ENCODE results near the gene CRISPLD2.

The CRISPLD2 gene

DNA sequence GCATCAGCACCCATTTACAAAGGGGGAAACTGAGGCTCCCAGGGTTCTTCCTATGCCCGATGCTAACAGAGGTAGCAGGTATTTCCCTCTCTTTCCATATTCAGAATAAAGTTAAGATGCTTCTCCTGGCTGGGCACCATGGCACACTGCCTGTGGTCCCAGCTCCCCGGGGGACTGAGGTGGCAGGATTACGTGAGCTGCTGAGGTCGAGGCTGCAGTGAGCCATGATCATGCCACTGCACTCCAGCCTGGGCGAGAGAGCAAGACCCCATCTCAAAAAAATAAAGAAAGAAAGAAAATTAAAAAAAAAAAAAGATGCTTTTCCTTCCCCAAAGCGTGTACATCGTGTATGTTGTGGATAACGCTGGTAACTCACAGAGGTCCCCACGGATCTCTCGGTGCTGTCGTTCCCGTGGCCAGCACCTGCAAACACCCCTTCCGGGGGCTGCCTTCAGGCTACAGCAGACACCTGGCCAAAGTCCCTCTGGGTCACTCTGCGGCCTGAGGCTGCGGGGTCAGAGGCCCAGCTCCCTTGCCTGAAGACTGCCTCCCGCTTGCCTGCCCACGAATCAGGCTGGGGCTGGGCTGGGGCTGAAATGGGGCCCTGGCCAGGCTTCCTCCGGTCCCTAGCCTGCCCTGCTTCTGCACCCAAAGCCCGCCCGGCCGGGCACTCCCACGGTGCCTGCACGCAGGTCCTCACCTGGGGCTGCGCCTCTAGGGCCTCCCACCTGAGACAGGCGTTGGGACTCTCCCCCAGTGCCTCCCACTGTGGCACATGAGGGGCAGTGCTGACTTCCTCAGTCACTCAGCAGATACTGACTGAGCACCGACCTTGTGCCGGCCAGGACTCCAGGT is 128.4 kb downstream of the CRISPLD2 start:
- H3K27me3 ChIP-seq (replicated peaks; ENCODE audit: control insufficient read depth, insufficient read depth, low read length), result peaks cover 6% of the 10 kb centered on the region
- H3K9me3 ChIP-seq (ENCODE audit: control insufficient read depth, low read length), result no peaks in the 10 kb centered on the region
- DNase-seq (ENCODE audit: low read depth), result no peak
- H3K4me1 ChIP-seq (ENCODE audit: control insufficient read depth, insufficient read depth, low read length), result peaks cover 3% of the 10 kb centered on the region
- no peak overlapping the region for H3K9ac ChIP-seq (ENCODE audit: low read length)
- H3K4me3 ChIP-seq (ENCODE audit: low read length), result no peak overlapping the region
- H3K36me3 ChIP-seq (ENCODE audit: control insufficient read depth, insufficient read depth, low read length, severe bottlenecking), result no peaks in the 10 kb centered on the region

DNA sequence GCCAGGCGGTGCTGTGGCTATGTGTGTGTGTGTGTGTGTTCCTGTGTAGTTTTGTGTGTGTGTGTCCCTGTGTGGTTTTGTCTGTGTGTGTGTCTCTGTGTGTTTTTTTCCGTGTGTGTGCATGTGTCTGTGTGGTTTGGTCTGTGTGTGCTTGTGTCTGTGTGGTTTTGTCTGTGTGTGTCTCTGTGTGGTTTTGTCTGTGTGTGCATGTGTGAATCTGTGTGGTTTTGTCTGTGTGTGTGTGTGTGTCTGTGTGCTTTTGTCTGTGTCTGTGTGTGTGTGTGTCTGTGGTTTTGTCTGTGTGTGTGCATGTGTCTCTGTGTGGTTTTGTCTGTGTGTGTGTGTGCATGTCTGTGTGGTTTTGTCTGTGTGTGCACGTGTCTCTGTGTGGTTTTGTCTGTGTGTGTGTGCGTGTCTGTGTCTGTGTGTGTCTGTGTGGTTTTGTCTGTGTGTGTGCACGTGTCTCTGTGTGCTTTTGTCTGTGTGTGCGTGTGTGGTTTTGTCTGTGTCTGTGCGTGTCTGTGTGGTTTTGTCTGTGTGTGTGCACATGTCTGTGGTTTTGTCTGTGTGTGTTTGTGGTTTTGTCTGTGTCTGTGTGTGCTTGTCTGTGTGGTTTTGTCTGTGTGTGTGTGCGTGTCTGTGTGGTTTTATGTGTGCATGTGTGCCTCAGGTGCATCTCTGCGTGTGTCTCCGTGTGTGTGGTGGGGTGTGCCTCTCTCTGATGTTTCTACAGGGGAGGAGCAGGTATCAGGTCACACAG is 129.2 kb downstream of the CRISPLD2 start:
- Histone ChIP-seq H3K9me3 (ENCODE audit: control insufficient read depth, low read length) (no peaks in the 10 kb centered on the region), H3K27me3 (replicated peaks; ENCODE audit: control insufficient read depth, insufficient read depth, low read length) (peaks cover 6% of the 10 kb centered on the region), H3K36me3 (ENCODE audit: control insufficient read depth, insufficient read depth, low read length, severe bottlenecking) (no peaks in the 10 kb centered on the region), H3K4me3 (ENCODE audit: low read length) (no peak overlapping the region), H3K4me1 (ENCODE audit: control insufficient read depth, insufficient read depth, low read length) (peaks cover 3% of the 10 kb centered on the region), H3K9ac (ENCODE audit: low read length) (no peak overlapping the region)
- DNase-seq (ENCODE audit: low read depth), result no peak

GRCh38 chr16:84949772-84950436 is 130.1 kb downstream of the CRISPLD2 start:
- Histone ChIP-seq H3K9me3 (ENCODE audit: control insufficient read depth, low read length) (no peaks in the 10 kb centered on the region), H3K27me3 (replicated peaks; ENCODE audit: control insufficient read depth, insufficient read depth, low read length) (peaks cover 5% of the 10 kb centered on the region), H3K36me3 (ENCODE audit: control insufficient read depth, insufficient read depth, low read length, severe bottlenecking) (no peaks in the 10 kb centered on the region), H3K9ac (ENCODE audit: low read length) (no peak overlapping the region), H3K4me1 (ENCODE audit: control insufficient read depth, insufficient read depth, low read length) (peaks cover 3% of the 10 kb centered on the region), H3K4me3 (ENCODE audit: low read length) (no peak overlapping the region)
- DNase-seq (ENCODE audit: low read depth), result no peak

- Histone ChIP-seq H3K9ac (ENCODE audit: low read length) (no peak overlapping the region), H3K27me3 (replicated peaks; ENCODE audit: control insufficient read depth, insufficient read depth, low read length) (peaks cover 5% of the 10 kb centered on the region), H3K36me3 (ENCODE audit: control insufficient read depth, insufficient read depth, low read length, severe bottlenecking) (no peaks in the 10 kb centered on the region), H3K4me3 (ENCODE audit: low read length) (no peak overlapping the region), H3K9me3 (ENCODE audit: control insufficient read depth, low read length) (no peaks in the 10 kb centered on the region), H3K4me1 (ENCODE audit: control insufficient read depth, insufficient read depth, low read length) (peaks cover 3% of the 10 kb centered on the region)
- DNase-seq (ENCODE audit: low read depth), result no peak
Measured at GRCh38 chr16:84950906-84951305, 131.1 kb downstream of the CRISPLD2 start.

- Histone ChIP-seq H3K9me3 (ENCODE audit: control insufficient read depth, low read length) (no peaks in the 10 kb centered on the region), H3K4me3 (ENCODE audit: low read length) (no peak overlapping the region), H3K27me3 (replicated peaks; ENCODE audit: control insufficient read depth, insufficient read depth, low read length) (peaks cover 6% of the 10 kb centered on the region), H3K36me3 (ENCODE audit: control insufficient read depth, insufficient read depth, low read length, severe bottlenecking) (no peaks in the 10 kb centered on the region), H3K9ac (ENCODE audit: low read length) (peak overlapping the region; percentile 18), H3K4me1 (ENCODE audit: control insufficient read depth, insufficient read depth, low read length) (peaks cover 3% of the 10 kb centered on the region)
- peak; percentile 91 for DNase-seq (ENCODE audit: low read depth)
Measured at GRCh38 chr16:84952335-84953189, 132.8 kb downstream of the CRISPLD2 start.

- H3K4me1 ChIP-seq (ENCODE audit: control insufficient read depth, insufficient read depth, low read length), result peaks cover 3% of the 10 kb centered on the region
- H3K9me3 ChIP-seq (ENCODE audit: control insufficient read depth, low read length), result no peaks in the 10 kb centered on the region
- no peak for DNase-seq (ENCODE audit: low read depth)
- peaks cover 9% of the 10 kb centered on the region for H3K27me3 ChIP-seq (replicated peaks; ENCODE audit: control insufficient read depth, insufficient read depth, low read length)
- H3K36me3 ChIP-seq (ENCODE audit: control insufficient read depth, insufficient read depth, low read length, severe bottlenecking), result no peaks in the 10 kb centered on the region
- peak overlapping the region; percentile 18 for H3K9ac ChIP-seq (ENCODE audit: low read length)
- H3K4me3 ChIP-seq (ENCODE audit: low read length), result no peak overlapping the region
Measured at GRCh38 chr16:84953190-84953746, 133.5 kb downstream of the CRISPLD2 start.

- no peaks in the 10 kb centered on the region for H3K36me3 ChIP-seq (ENCODE audit: control insufficient read depth, insufficient read depth, low read length, severe bottlenecking)
- peaks cover 7% of the 10 kb centered on the region for H3K27me3 ChIP-seq (replicated peaks; ENCODE audit: control insufficient read depth, insufficient read depth, low read length)
- DNase-seq (ENCODE audit: low read depth), result no peak
- no peak overlapping the region for H3K4me3 ChIP-seq (ENCODE audit: low read length)
- H3K9ac ChIP-seq (ENCODE audit: low read length), result no peak overlapping the region
- peaks cover 3% of the 10 kb centered on the region for H3K4me1 ChIP-seq (ENCODE audit: control insufficient read depth, insufficient read depth, low read length)
- no peaks in the 10 kb centered on the region for H3K9me3 ChIP-seq (ENCODE audit: control insufficient read depth, low read length)
Measured at GRCh38 chr16:84955427-84955826, 135.6 kb downstream of the CRISPLD2 start.

DNA sequence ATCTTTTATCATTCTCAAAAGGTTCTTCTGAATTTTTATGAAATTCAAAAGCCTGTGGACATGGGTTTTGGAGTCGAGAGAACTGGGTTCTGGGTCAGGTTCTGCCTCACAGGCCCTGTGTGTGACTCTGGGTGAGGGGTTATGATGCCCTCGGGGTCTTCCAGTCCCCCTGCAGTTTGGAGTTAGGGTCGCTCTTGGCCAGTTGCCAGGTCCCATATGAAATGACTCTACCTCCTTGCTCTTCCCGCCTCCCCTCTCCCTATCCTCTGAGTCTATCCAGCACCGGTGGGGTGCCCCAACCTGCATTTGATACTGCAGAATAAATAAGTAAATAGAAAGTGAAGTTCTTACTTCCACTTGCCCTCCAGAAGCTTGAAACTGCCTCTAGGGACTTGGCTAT is 137.4 kb downstream of the CRISPLD2 start:
- no peaks in the 10 kb centered on the region for H3K36me3 ChIP-seq (ENCODE audit: control insufficient read depth, insufficient read depth, low read length, severe bottlenecking)
- H3K9me3 ChIP-seq (ENCODE audit: control insufficient read depth, low read length), result no peaks in the 10 kb centered on the region
- H3K9ac ChIP-seq (ENCODE audit: low read length), result no peak overlapping the region
- H3K27me3 ChIP-seq (replicated peaks; ENCODE audit: control insufficient read depth, insufficient read depth, low read length), result peaks cover 7% of the 10 kb centered on the region
- DNase-seq (ENCODE audit: low read depth), result no peak
- H3K4me1 ChIP-seq (ENCODE audit: control insufficient read depth, insufficient read depth, low read length), result peaks cover 10% of the 10 kb centered on the region
- H3K4me3 ChIP-seq (ENCODE audit: low read length), result no peak overlapping the region

DNA sequence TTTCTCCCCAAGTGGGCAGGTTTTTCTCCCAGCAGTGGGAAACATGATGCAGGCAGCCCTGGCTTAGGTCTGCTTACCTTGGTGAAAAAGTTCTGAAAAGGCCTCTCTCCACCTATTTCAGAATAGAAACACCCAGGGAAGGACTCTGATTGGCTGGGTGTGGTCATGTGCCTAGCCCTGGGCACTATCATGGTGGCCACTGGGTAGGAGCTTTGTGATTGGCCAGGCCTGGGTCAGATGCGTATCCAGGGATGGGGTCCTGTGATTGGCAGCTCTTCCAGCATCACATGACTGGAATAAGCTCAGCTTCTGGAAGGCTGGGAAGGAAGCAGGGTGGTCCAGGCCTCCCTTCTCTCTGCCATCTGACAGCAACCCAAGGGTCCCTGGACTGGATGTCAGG is 138.0 kb downstream of the CRISPLD2 start:
- no peaks in the 10 kb centered on the region for H3K36me3 ChIP-seq (ENCODE audit: control insufficient read depth, insufficient read depth, low read length, severe bottlenecking)

More for the DNA sequence above, 138.0 kb downstream of the CRISPLD2 start:
- H3K4me1 ChIP-seq (ENCODE audit: control insufficient read depth, insufficient read depth, low read length), result peaks cover 7% of the 10 kb centered on the region
- H3K9ac ChIP-seq (ENCODE audit: low read length), result no peak overlapping the region
- peaks cover 8% of the 10 kb centered on the region for H3K27me3 ChIP-seq (replicated peaks; ENCODE audit: control insufficient read depth, insufficient read depth, low read length)
- no peak for DNase-seq (ENCODE audit: low read depth)
- no peaks in the 10 kb centered on the region for H3K9me3 ChIP-seq (ENCODE audit: control insufficient read depth, low read length)
- H3K4me3 ChIP-seq (ENCODE audit: low read length), result no peak overlapping the region
